ENCODE results near the gene SNX1.

SNX1 gene

GRCh38 chr15:64082757-64083156 lies 13.0 kb upstream of the SNX1 start:
- no peak overlapping the region for H3K18ac ChIP-seq (ENCODE audit: low read depth in 1 of 2, low read length in 2 of 2)
- H2BK12ac ChIP-seq (ENCODE audit: low read length in 2 of 2), result no peak overlapping the region
- H3K79me1 ChIP-seq (replicated peaks; ENCODE audit: low read length, poor library complexity, severe bottlenecking), result peaks cover 20% of the 10 kb centered on the region
- WGBS, result 91% methylated on average over 1 of the region's 3 CpGs
- no peak overlapping the region for H2BK120ac ChIP-seq (ENCODE audit: low read depth, low read length)
- H3K27ac ChIP-seq (ENCODE audit: low read length, poor library complexity, severe bottlenecking), result no peak overlapping the region
- no peaks in the 10 kb centered on the region for H3K27me3 ChIP-seq (ENCODE audit: control insufficient read depth in 1 of 2, insufficient read depth in 1 of 2, low read length in 2 of 2)
- no peak for DNase-seq
- no peaks in the 10 kb centered on the region for H3K9me3 ChIP-seq (ENCODE audit: control insufficient read depth, low read length)
- no peak overlapping the region for H3K4me3 ChIP-seq (ENCODE audit: insufficient read depth in 1 of 2, low read depth in 1 of 2, low read length in 2 of 2)
- no peak overlapping the region for H3K14ac ChIP-seq (ENCODE audit: low read length in 2 of 2)
- H3K9ac ChIP-seq (ENCODE audit: low read length), result no peak overlapping the region
- no peak overlapping the region for H3K4me2 ChIP-seq (ENCODE audit: low read length, poor library complexity, severe bottlenecking)
- no peak overlapping the region for H4K8ac ChIP-seq (ENCODE audit: low read length)
- no peak overlapping the region for H3K23ac ChIP-seq (ENCODE audit: low read length in 2 of 2)
- H4K91ac ChIP-seq (ENCODE audit: low read length), result no peak overlapping the region
- no peak overlapping the region for H2AFZ ChIP-seq (ENCODE audit: low read depth, low read length)
- peaks cover 23 to 52% of the 10 kb centered on the region in 2 experiments for H3K36me3 ChIP-seq (ENCODE audit: control insufficient read depth in 1 of 2, insufficient read depth in 2 of 2, low read depth in 1 of 2, low read length in 2 of 2)
- no peak overlapping the region for H2AK5ac ChIP-seq (ENCODE audit: low read length, severe bottlenecking)
- H2BK15ac ChIP-seq (ENCODE audit: low read depth, poor library complexity, severe bottlenecking), result no peak overlapping the region
- no peaks in the 10 kb centered on the region for H3K4me1 ChIP-seq (ENCODE audit: control insufficient read depth, insufficient read depth, low read depth, low read length)
- H2BK5ac ChIP-seq (ENCODE audit: low read depth, low read length, poor library complexity, severe bottlenecking), result no peak overlapping the region
- no peak overlapping the region for H3K4ac ChIP-seq (ENCODE audit: low read depth in 1 of 2, low read length in 2 of 2)

- Histone ChIP-seq H3K18ac (ENCODE audit: low read depth in 1 of 2, low read length in 2 of 2) (no peak overlapping the region), H3K4me3 (ENCODE audit: insufficient read depth in 1 of 2, low read depth in 1 of 2, low read length in 2 of 2) (no peak overlapping the region), H3K14ac (ENCODE audit: low read length in 2 of 2) (no peak overlapping the region), H3K4me2 (ENCODE audit: low read length, poor library complexity, severe bottlenecking) (no peak overlapping the region), H4K91ac (ENCODE audit: low read length) (no peak overlapping the region), H2BK120ac (ENCODE audit: low read depth, low read length) (no peak overlapping the region), H3K4me1 (ENCODE audit: control insufficient read depth, insufficient read depth, low read depth, low read length) (peaks cover 7% of the 10 kb centered on the region), H3K9me3 (ENCODE audit: control insufficient read depth, low read length) (no peaks in the 10 kb centered on the region), H3K9ac (ENCODE audit: low read length) (no peak overlapping the region), H2AFZ (ENCODE audit: low read depth, low read length) (no peak overlapping the region), H2BK5ac (ENCODE audit: low read depth, low read length, poor library complexity, severe bottlenecking) (no peak overlapping the region), H3K36me3 (ENCODE audit: control insufficient read depth in 1 of 2, insufficient read depth in 2 of 2, low read depth in 1 of 2, low read length in 2 of 2) (peaks cover 17 to 34% of the 10 kb centered on the region in 2 experiments), H3K79me1 (replicated peaks; ENCODE audit: low read length, poor library complexity, severe bottlenecking) (peaks cover 14% of the 10 kb centered on the region), H2BK15ac (ENCODE audit: low read depth, poor library complexity, severe bottlenecking) (no peak overlapping the region), H2BK12ac (ENCODE audit: low read length in 2 of 2) (no peak overlapping the region), H3K27ac (ENCODE audit: low read length, poor library complexity, severe bottlenecking) (no peak overlapping the region), H3K4ac (ENCODE audit: low read depth in 1 of 2, low read length in 2 of 2) (no peak overlapping the region), H2AK5ac (ENCODE audit: low read length, severe bottlenecking) (no peak overlapping the region), H3K23ac (ENCODE audit: low read length in 2 of 2) (no peak overlapping the region), H3K27me3 (ENCODE audit: control insufficient read depth in 1 of 2, insufficient read depth in 1 of 2, low read length in 2 of 2) (no peaks in the 10 kb centered on the region), H4K8ac (ENCODE audit: low read length) (no peak overlapping the region)
- DNase-seq, result no peak
- 98% methylated on average over 12 of the region's 12 CpGs for WGBS
Observed at GRCh38 chr15:64089543-64090280, 6.1 kb upstream of the SNX1 start.

- no peak overlapping the region for H3K4ac ChIP-seq (ENCODE audit: low read depth in 1 of 2, low read length in 2 of 2)
- H3K9ac ChIP-seq (ENCODE audit: low read length), result no peak overlapping the region
- H2BK120ac ChIP-seq (ENCODE audit: low read depth, low read length), result no peak overlapping the region
- H3K79me1 ChIP-seq (replicated peaks; ENCODE audit: low read length, poor library complexity, severe bottlenecking), result peaks cover 14% of the 10 kb centered on the region
- peaks cover 12 to 25% of the 10 kb centered on the region in 2 experiments for H3K36me3 ChIP-seq (ENCODE audit: control insufficient read depth in 1 of 2, insufficient read depth in 2 of 2, low read depth in 1 of 2, low read length in 2 of 2)
- H3K9me3 ChIP-seq (ENCODE audit: control insufficient read depth, low read length), result no peaks in the 10 kb centered on the region
- no peak overlapping the region for H2BK12ac ChIP-seq (ENCODE audit: low read length in 2 of 2)
- H2AK5ac ChIP-seq (ENCODE audit: low read length, severe bottlenecking), result no peak overlapping the region
- H3K4me1 ChIP-seq (ENCODE audit: control insufficient read depth, insufficient read depth, low read depth, low read length), result peaks cover 7% of the 10 kb centered on the region
- no peak overlapping the region for H3K14ac ChIP-seq (ENCODE audit: low read length in 2 of 2)
- no peak overlapping the region for H3K4me3 ChIP-seq (ENCODE audit: insufficient read depth in 1 of 2, low read depth in 1 of 2, low read length in 2 of 2)
- no peak overlapping the region for H3K18ac ChIP-seq (ENCODE audit: low read depth in 1 of 2, low read length in 2 of 2)
- no peaks in the 10 kb centered on the region for H3K27me3 ChIP-seq (ENCODE audit: control insufficient read depth in 1 of 2, insufficient read depth in 1 of 2, low read length in 2 of 2)
- no peak overlapping the region for H2BK15ac ChIP-seq (ENCODE audit: low read depth, poor library complexity, severe bottlenecking)
- H2BK5ac ChIP-seq (ENCODE audit: low read depth, low read length, poor library complexity, severe bottlenecking), result no peak overlapping the region
- no peak overlapping the region for H2AFZ ChIP-seq (ENCODE audit: low read depth, low read length)
- H3K23ac ChIP-seq (ENCODE audit: low read length in 2 of 2), result no peak overlapping the region
- 98% methylated on average over 3 of the region's 3 CpGs for WGBS
- H4K91ac ChIP-seq (ENCODE audit: low read length), result no peak overlapping the region
- no peak overlapping the region for H4K8ac ChIP-seq (ENCODE audit: low read length)
- no peak for DNase-seq
- H3K4me2 ChIP-seq (ENCODE audit: low read length, poor library complexity, severe bottlenecking), result no peak overlapping the region
- H3K27ac ChIP-seq (ENCODE audit: low read length, poor library complexity, severe bottlenecking), result no peak overlapping the region
Observed at GRCh38 chr15:64090527-64090926, 5.3 kb upstream of the SNX1 start.

- H2BK120ac ChIP-seq (ENCODE audit: low read depth, low read length), result no peak overlapping the region
- H2BK15ac ChIP-seq (ENCODE audit: low read depth, poor library complexity, severe bottlenecking), result no peak overlapping the region
- H4K8ac ChIP-seq (ENCODE audit: low read length), result no peak overlapping the region
- peak overlapping the region in 1 of 2 experiments; percentile 89 for H3K4me3 ChIP-seq (ENCODE audit: insufficient read depth in 1 of 2, low read depth in 1 of 2, low read length in 2 of 2)
- H2BK5ac ChIP-seq (ENCODE audit: low read depth, low read length, poor library complexity, severe bottlenecking), result no peak overlapping the region
- H3K18ac ChIP-seq (ENCODE audit: low read depth in 1 of 2, low read length in 2 of 2), result no peak overlapping the region
- H2AK5ac ChIP-seq (ENCODE audit: low read length, severe bottlenecking), result no peak overlapping the region
- DNase-seq, result no peak
- peaks cover 6 to 24% of the 10 kb centered on the region in 2 experiments for H3K36me3 ChIP-seq (ENCODE audit: control insufficient read depth in 1 of 2, insufficient read depth in 2 of 2, low read depth in 1 of 2, low read length in 2 of 2)
- H3K4ac ChIP-seq (ENCODE audit: low read depth in 1 of 2, low read length in 2 of 2), result no peak overlapping the region
- no peak overlapping the region for H2BK12ac ChIP-seq (ENCODE audit: low read length in 2 of 2)
- no peak overlapping the region for H3K27ac ChIP-seq (ENCODE audit: low read length, poor library complexity, severe bottlenecking)
- no peak overlapping the region for H3K14ac ChIP-seq (ENCODE audit: low read length in 2 of 2)
- H2AFZ ChIP-seq (ENCODE audit: low read depth, low read length), result no peak overlapping the region
- peaks cover 11% of the 10 kb centered on the region for H3K79me1 ChIP-seq (replicated peaks; ENCODE audit: low read length, poor library complexity, severe bottlenecking)
- no peaks in the 10 kb centered on the region for H3K9me3 ChIP-seq (ENCODE audit: control insufficient read depth, low read length)
- H3K4me1 ChIP-seq (ENCODE audit: control insufficient read depth, insufficient read depth, low read depth, low read length), result peaks cover 9% of the 10 kb centered on the region
- H4K91ac ChIP-seq (ENCODE audit: low read length), result no peak overlapping the region
- no peaks in the 10 kb centered on the region for H3K27me3 ChIP-seq (ENCODE audit: control insufficient read depth in 1 of 2, insufficient read depth in 1 of 2, low read length in 2 of 2)
- H3K4me2 ChIP-seq (ENCODE audit: low read length, poor library complexity, severe bottlenecking), result no peak overlapping the region
- H3K23ac ChIP-seq (ENCODE audit: low read length in 2 of 2), result no peak overlapping the region
- peak overlapping the region; percentile 95 for H3K9ac ChIP-seq (ENCODE audit: low read length)
Observed at GRCh38 chr15:64092075-64092820, 3.5 kb upstream of the SNX1 start.

All from mesenchymal stem cell (in vitro differentiated cells and primary cell).